Neural progenitor cell (in vitro differentiated cells): ENCODE results near the gene AFF2.

Source experiments
- EZH2 ChIP-seq: fragments of 200-600 bp; sonication (generic); IDR thresholded peaks from 2 replicates; pipeline ENCODE4 v1.6.1; 2017; ENCODE audit warnings: antibody characterized with exemption, mild to moderate bottlenecking, moderate library complexity
- TF ChIP-seq, protein P1 (sequence below): fragments of 200-600 bp; sonication (generic); IDR thresholded peaks from 2 replicates; pipeline ENCODE4 v1.5.1; 2017; ENCODE audit warnings: antibody characterized with exemption, mild to moderate bottlenecking

DNA sequence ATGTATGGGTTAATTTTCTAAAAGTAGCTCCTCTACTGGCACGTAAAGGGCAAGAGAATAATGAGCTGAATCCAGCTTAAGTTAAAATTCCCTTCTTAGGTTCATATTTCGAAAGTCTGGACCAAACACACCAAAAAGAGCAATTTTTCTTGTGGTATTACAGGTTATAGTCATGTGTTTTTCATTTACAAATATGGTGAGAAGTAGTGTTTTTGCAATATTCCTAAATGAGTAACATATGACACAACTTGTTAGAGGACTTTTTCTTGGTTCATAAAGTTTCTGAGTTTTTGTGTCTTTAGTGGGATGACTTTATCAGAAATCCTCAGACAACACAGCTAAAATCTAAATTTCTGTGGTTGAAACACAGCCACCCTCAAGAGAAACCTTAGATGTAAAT is 172.1 kb downstream of the AFF2 start:
- TF ChIP-seq, protein P1, sequence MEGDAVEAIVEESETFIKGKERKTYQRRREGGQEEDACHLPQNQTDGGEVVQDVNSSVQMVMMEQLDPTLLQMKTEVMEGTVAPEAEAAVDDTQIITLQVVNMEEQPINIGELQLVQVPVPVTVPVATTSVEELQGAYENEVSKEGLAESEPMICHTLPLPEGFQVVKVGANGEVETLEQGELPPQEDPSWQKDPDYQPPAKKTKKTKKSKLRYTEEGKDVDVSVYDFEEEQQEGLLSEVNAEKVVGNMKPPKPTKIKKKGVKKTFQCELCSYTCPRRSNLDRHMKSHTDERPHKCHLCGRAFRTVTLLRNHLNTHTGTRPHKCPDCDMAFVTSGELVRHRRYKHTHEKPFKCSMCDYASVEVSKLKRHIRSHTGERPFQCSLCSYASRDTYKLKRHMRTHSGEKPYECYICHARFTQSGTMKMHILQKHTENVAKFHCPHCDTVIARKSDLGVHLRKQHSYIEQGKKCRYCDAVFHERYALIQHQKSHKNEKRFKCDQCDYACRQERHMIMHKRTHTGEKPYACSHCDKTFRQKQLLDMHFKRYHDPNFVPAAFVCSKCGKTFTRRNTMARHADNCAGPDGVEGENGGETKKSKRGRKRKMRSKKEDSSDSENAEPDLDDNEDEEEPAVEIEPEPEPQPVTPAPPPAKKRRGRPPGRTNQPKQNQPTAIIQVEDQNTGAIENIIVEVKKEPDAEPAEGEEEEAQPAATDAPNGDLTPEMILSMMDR: no peak
- no peak for TF ChIP-seq EZH2
